GM21447 (cell line): ENCODE results near the gene AVPI1.

ENCODE experiments used
- ATAC-seq: cut with Tn5 transposase; IDR thresholded peaks from one replicate; pipeline ENCODE4 v1.9.1; 2021; ENCODE audit not compliant: unreplicated experiment

Gene AVPI1, protein sequence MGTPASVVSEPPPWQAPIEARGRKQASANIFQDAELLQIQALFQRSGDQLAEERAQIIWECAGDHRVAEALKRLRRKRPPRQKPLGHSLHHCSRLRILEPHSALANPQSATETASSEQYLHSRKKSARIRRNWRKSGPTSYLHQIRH

DNA sequence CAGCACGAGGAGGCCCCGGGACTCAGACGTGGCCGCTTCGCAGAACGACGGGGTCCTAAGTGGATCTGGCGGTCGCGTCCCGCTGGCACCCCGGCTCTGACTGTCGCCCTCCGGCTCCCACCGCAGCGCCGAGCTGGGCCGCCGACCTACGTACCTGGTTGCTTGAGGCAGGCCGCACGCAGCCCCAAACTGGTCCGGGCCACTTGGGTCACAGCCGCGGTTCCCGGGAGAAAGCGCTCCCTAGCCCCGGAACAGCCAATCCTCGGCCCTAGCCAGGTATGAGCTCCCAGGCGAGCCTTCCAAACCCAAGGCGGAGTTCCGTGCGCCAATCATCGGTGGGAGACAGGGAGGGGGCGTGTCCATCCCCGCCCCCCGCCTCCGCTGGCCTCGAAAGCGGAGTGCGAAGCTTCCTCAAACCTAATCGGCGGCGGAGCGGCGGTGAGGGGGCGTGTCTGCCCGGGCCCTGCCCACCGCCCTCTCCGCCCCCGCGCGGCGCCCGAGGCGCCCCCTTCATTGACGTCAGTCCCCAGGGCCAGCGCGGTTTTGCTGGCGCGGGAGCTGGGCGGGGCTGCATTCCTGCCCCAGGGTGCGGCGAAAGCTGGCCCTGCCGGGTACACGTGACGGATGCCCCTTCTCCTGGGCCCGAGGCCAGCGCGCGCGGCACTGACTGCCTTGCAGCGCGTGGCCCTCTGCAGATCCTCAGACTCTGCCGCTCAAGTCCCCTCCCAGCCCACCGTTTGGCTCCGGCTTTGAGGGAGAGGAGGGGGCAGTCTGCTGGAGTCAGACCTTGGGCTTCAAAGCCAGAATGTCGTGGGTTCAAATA, at the start of gene AVPI1:
Gene AVPI1, minus strand, starts transcription at position 280 of the 823 bp plus-strand sequence. CDS start 7,336 bp downstream, outside the sequence.
- ATAC-seq: peak; percentile 86

DNA sequence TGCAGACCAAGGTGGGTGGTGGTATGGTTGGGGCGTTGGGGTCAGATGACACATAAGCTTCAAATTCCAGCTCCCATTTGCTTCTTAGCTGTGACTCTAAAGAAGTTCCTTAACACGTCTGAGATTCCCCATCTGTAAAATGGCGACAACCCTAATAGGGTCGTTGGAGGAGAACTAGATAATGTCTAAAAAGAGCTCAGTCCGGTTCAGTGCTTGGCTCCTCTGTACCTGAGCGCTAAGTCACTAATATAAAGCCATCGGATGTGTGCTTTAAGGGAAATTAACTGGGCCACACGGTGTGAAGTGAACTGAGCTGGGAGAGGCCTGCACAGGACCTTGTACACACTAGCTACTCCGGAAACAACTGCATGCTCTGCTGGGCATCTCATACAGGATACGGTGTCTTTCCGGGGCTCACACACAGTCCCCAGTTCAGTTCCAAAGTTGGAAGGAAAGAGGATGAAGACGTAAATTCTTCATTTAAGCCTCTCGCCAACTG, 49.4 kb upstream of the AVPI1 start:
- peak; percentile 18 for ATAC-seq

DNA sequence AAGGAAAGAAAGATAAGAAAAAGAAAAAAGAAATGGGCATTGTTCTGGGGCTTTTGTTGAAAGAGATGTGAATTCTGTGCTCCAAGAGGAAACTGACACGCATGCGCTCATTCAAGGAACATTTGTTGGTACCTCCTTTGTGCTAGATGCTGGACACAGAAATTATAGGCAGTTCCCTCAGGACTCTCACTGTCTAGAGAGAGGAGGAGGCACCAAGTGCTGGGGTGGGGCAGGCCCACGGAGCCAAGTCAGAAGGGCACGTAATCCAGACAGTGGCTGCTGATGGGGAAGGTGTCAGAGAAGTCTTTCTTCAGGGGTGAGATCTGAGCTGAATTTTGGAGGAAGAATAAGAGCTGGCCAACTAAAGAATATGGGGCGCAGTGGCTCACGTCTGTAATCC, 47.0 kb upstream of the AVPI1 start:
- ATAC-seq: no peak

DNA sequence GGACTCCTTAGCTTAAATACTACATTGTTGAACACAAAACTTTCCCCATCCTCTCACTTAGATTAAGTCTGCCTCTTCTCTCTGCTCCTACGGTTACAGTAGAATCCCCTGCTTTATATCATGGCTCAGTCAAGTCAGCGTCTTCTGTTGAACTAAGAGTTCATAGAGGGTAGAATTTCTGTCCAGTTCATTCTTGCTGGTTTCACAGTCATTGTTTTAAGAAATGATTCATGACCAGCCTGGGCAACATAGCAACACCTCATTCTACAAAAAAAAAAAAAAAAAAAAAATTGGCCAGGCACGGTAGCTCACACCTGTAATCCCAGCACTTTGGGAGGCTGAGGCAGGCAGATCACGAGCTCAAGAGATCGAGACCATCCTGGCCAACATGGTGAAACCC, 46.2 kb upstream of the AVPI1 start:
- ATAC-seq: no peak

DNA sequence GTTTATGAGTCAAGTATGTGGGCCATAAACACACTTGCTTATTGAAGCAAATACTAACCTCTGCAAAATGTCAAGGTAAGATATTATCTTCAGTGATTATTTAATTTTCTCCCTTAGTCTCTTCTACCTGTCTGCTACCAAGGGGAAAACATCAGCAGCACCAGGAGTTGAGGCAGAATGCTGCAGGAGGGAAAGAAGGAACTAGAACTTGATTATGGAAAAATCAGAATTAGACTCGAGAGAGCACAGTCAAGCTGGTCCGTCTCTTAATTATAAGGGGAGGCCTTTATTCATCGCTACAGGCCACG, 45.0 kb upstream of the AVPI1 start:
- ATAC-seq: no peak

DNA sequence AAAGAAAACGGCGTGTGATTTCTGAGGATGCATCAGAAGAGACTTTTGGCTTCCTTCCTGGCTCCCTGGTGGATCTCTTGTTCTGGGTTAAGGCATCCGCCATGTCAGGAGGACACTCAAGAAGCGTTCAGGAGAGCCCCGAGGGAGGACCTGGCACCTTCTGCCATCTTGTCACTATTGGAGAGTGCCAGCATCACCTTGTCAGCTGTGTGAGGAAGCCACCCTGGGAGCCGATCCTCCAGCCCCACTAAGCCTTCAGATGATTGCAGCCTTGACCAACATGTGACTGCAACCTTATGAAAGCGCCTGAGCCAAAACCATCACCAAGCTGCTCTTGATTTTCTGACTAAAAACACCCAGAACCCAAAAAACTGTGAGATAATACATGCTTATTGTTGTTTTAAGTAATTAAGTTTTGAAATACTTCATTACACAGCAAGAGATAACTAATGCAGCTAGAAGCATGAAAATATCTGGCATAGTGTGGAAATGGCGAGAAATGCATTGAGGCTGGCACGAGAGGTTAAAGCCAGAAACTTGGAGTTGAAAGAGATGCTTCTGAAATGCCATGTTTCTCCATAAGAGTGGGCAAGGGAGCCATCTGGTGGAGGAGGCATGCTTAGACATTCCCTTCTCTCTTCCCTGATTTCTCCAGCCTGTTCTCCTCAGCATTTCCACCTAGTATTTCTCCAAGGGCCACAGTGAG, 44.5 kb upstream of the AVPI1 start:
- no peak for ATAC-seq

DNA sequence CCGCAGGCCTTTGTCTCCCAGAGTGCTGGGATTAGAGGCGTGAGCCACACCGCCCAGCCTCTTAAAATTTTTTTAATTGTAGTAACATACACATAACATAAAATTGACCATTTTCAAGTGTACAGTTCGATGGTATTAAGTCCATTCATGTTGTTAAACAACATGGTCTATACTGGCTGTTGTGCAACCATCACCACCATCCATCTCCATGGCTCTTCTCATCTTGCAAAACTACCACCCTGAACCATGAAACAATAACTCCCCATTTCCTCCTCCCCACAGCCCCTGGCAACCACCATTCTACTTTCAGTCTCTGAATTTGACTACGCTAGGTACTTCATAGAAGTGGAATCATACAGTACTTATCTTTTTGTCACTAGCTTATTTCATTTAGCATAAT, 42.0 kb upstream of the AVPI1 start:
- no peak for ATAC-seq

DNA sequence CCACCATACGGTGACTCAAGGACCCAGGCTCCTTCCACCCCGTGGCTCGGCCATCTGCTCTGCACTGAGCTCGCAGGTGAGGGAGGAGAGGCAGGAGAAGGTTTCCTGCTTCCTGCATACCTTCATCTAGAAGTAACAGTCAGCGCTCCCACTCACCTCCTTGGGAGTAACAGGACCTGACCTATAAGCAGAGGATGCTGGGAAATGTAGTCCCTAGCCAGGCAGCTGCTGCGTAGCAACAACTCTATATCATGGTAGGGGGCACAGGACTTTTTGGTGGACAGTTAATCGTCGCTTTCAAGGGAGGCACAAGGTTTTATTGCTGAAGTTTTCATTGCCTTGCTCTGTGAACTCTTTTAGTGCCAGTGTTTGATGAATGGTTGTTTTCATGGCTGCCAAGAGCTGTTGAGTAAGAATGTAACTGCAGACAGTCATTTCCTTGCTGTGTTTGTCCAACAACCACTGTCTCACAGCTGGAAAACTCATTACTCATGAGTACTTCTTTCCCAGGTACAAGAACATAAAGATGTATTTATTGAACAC, 39.7 kb upstream of the AVPI1 start:
- no peak for ATAC-seq

DNA sequence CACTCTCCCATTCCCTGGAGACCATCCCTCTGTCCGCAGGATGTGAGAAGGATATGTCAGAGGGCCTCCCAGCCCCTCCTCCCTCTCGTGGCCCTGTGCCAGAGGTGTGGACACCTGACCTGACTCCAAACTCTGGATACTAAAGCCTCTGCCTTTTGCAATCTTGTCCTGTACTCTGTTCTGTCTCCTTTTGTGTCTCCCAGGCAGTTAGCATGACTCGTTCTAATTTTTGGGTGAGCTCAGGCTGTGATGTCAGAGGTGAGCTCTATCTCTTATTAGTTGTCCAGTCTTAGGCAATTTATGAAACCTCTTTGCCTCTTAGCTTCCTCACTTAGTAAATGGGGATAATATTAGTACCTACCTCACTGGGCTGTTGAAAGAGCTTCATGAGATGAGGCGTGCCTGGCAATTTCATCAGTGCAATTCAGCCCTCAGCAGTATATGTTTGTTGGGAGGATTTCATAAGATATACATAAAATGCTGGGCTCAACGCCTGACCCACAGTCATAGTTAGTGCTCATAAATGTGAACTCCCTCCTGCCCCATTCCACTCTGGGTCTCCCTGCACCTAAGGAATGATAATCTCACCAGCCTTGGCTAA, 37.4 kb upstream of the AVPI1 start:
- ATAC-seq: no peak

DNA sequence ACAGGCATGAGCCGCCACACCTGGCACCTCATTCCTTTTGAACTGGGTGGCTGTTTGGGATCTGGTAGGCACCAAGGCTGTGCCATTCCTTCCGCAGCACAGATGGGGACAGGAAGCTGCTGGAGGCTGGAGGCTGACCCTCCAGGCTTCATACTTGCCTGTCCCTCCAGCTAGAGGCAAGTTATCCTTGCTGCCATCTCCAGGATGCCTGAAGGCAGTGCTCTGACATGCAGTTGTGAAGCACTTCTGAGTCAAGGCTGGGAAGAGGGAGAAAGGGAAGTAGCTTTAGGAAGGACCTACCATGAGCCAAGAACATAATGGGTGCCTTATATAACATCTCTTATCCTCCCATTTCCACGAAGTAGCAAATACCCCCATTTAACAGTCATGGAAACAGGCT, 36.0 kb upstream of the AVPI1 start:
- no peak for ATAC-seq

DNA sequence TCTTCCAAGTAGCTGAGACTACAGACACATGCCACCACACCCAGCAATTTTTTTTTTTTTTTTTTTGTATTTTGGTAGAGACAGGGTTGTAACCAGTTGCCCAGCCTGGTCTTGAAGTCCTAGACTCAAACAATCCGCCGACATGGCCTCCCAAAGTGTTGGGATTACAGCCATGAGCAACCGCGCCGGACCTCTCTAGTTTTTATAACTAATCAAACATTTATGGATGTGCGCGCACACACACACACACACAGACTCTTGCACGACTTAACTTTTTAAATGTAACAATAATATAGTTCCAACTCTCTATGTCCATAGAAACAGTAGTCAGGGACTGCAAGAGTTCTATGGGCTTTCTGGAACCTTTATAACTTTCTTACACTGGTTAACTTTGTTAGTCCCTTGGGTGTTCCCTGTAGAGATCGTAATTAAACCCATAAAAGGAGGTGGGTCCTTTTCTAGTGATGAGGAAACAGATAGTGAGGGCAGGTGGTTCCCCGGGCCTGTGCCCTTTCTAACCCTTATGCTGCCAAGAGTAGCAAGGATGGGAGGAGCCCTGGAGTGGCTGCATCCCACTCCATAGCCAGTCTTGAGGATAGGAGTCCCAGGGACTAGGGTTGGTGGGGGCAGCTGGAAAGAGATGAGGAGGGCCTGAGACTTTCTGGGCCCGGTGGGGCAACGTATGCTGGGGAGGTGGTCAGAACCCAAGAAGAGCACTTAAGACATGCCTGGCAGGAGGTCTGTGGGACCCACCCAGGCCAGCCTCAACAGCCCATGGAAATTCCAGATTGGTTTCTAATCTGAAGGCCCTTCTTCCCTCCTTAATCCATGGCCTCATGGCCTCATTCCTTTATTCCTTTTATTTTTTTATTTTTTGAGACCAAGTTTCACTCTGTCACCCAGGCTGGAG, 35.1 kb upstream of the AVPI1 start:
- no peak for ATAC-seq

DNA sequence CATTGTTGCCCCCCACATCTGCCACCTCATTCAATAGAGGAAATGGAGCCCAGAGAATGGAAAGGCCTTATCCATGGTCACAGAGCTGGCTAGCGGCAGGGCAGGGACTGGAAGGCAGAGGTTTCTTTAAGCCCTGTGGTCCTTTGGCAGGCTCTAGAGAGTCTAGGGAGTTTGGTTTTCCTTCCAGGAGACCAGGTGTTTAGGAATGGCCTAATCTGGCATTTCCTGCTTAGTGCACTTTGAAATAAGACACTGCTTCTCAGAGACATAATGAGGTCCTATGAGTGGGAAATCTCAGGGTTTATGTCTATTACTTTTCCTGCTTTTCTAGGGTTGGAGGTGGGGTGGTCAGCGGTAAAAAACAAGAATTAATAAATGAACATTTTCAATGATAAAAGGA, 32.6 kb upstream of the AVPI1 start:
- no peak for ATAC-seq

DNA sequence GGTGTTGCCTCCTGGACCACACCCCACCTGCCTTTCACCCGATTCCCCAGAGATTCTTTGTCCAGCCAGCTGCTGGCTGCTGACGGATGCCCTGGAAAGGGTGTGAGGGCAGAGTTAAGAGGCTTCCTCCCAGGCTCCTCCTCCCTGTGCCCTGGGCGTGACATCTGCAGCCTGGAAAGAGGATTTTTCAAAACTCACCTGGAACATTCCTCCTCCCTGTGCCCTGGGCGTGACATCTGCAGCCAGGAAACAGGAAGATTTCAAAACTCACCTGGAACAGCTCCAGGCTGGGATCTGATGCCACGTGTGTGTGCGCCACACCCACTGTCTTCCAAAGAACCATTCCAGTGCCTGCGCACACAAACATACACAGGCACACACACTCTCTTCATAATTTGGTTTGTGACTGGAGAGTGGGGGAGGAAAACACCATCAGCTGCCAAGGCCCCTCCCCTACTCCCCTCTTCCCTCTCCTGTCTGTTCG, 31.7 kb upstream of the AVPI1 start:
- no peak for ATAC-seq

DNA sequence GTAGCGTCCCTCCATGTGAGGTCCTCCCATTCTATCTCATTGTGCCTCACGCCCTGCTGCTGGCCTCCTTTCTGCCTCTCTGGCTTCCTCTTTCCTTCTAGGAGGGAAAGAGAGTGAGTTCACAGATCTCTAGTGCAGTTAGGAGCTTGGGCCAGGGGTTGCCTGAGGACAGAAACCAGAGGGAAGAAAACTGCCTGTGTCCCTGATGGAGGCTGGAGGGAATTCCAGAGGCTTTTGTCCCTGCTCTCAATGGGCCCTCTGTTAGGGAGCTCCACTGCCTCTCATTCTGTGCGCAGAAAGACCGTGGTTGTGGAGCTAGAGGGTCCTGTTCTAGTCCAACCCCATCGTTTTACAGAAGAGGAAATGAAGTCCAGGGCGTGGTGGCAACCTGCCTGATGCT, 31.1 kb upstream of the AVPI1 start:
- ATAC-seq: no peak

DNA sequence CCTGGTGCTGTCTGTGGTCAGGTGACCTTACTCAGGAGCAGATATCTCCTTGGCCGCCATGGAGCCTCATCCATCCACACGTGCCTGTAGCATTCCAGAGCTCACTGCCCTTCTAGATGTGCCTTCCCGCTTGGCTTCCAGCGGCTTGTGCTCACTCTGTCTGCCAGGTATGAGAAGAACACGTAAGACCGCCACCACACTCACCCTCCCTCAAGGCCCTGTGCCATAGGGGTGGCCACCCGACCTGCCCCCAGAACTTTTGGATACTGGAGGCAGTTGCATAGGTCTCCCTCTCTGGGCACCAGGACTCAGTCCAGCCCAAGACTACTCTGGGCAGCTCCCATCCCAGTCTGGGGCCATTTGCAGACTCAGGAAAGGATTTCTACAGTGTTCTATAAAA, 30.6 kb upstream of the AVPI1 start:
- ATAC-seq: no peak

DNA sequence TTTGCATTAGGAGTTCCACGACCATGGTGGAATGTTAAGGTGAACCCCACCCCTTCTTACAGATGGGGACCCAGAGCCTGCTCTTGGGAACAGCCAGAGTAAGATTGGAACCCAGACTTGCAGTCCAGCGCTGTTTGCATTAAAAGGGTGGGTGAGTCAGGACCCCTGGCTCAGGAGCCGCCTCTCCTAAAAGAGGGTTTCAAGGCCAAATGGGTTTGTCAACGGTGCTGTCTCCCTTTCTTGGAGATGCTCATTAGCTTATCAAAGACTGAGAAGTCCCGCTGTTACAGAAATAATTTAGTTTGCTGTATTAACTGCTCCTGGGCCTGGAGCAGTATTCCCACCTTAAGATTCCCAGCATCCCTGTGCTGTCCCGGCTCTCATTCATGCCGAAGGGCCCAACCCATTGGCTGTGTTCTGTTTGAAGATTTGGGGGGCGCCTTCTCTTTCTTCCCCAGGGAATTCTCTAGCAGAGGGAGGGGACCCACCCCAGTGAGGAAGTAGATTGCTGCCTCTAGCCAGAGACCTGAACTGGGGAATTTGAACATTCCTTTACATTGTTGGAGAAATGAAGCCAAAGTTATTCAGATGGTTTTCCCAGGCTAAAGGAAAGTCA, 28.3 kb upstream of the AVPI1 start:
- ATAC-seq: no peak

DNA sequence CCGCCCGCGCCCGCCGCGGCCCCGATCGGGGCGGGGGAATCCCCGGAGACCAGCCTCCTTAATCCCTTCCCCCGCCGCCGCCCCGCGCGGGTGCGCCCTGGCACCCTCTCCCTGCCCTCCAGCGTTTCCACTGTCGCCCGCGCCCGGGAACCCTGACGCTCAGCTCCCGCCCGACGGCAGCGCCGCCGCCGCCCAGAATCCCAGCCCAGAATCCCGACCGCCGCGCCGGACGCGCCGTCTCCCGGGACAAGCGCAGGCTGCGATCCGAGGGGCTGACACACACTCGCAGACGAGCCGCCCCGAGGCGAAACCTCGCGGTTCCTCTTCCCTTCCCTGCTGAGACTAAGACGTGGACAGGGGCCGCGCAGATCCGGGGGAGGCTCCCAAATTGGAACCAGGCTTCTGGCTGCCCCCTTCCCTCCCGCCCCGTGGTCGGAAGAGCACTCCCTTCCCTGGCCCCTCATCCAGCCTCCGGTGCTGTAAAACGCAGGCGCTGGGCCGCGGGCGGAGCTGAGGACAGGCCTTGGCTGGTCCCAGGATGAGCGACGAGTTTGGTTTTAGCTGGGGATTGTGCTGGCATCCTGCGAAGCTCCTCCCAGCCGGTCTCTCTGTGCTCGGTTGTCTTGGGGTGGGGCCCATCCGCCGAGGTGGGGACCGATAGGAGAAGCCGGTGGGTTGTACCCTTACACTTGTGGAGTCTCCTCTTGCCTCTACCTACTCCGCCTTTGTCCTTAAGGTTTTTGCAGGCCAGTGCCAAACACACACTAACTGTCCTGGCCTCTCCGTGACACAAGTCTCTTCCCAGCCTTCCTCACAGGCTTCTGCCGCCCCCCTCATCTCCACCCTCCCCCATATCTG, 27.6 kb upstream of the AVPI1 start:
- ATAC-seq: peak; percentile 33

DNA sequence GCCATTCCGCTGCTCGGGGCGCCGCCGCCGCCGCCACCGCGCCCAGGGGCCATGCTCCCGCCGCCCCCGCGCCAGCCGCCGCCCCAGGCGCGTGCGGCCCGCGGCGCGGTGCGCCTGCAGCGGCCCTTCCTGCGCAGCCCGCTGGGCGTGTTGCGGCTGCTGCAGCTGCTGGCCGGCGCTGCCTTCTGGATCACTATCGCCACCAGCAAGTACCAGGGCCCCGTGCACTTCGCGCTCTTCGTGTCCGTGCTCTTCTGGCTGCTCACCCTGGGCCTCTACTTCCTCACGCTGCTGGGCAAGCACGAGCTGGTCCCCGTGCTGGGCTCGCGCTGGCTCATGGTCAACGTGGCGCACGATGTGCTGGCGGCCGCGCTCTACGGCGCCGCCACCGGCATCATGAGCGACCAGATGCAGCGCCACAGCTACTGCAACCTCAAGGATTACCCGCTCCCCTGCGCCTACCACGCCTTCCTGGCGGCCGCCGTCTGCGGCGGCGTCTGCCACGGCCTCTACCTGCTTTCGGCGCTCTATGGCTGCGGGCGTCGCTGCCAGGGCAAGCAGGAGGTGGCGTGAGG, 26.9 kb upstream of the AVPI1 start:
- ATAC-seq: peak; percentile 78
